Body of pancreas (tissue), 4 donors: Measurements from ENCODE around the gene SCTR.

Source experiments
- CTCF ChIP-seq, 7 experiments: fragments of 450-650 bp in 4 of 7; fragments of 200-600 bp in 3 of 7; sonication (generic) in 3 of 7; IDR thresholded peaks; one replicate each; pipeline ENCODE4 v1.5.1; 2016 to 2019; ENCODE audit warnings: antibody characterized with exemption in 7 of 7
- POLR2A ChIP-seq, 3 donors: fragments of 450-650 bp; IDR thresholded peaks; one replicate each; pipeline ENCODE4 v1.6.1; 2016; ENCODE audit warnings: antibody characterized with exemption in 3 of 3, mild to moderate bottlenecking in 2 of 3

GRCh38 chr2:119531292-119531691, 7.0 kb upstream of the SCTR start:
- TF ChIP-seq CTCF (IDR thresholded peaks at IDR 0.05) (no peak), POLR2A (IDR thresholded peaks at IDR 0.05) (no peak)
